Muscle of leg (tissue), 11 donors: ENCODE data around the gene OSBPL5. TPM values are rescaled to one million over a fixed set of nuclear protein-coding genes. Genes with fewer than 3 reads are reported as not detected.

Experiments
- DNase-seq: peaks from one replicate; pipeline ENCODE4 v3.0.0; 2013
- H3K27ac ChIP-seq: one replicate; pipeline ENCODE4 v1.5.1; 2013; ENCODE audit warnings: mild to moderate bottlenecking, low read length, control low read depth
- H3K27me3 ChIP-seq: one replicate; pipeline ENCODE4 v1.6.1; 2013; ENCODE audit warnings: low read length; ENCODE audit not compliant: control insufficient read depth, insufficient read depth
- H3K36me3 ChIP-seq: one replicate; pipeline ENCODE4 v1.6.1; 2013; ENCODE audit warnings: low read length; ENCODE audit not compliant: control insufficient read depth, insufficient read depth
- H3K4me1 ChIP-seq: one replicate; pipeline ENCODE4 v1.6.1; 2013; ENCODE audit warnings: low read length; ENCODE audit not compliant: control insufficient read depth, insufficient read depth
- H3K4me3 ChIP-seq: one replicate; pipeline ENCODE4 v1.5.1; 2013; ENCODE audit warnings: low read length, control low read depth
- H3K9me3 ChIP-seq: replicated peaks from 2 replicates; pipeline ENCODE4 v1.6.1; 2013; ENCODE audit warnings: low read depth, low read length; ENCODE audit not compliant: control insufficient read depth
- WGBS: methylation state at CpG from one replicate; pipeline ENCODE4 v1.1.5; 2013; ENCODE audit warnings: missing lambda C conversion rate; ENCODE audit not compliant: insufficient coverage; 5-methylcytosine and 5-hydroxymethylcytosine counted together
- polyA plus RNA-seq, 8 donors: library from polyadenylated mRNA; unstranded; fragments of 120-200 nt; gene quantifications; one replicate each; pipeline versions ENCODE4 v1.2.1 to v1.2.3, GENCODE V29; 2013; ENCODE audit warnings: inconsistent platforms in 1 of 8, low replicate concordance in 1 of 8; ENCODE audit not compliant: insufficient read length in 8 of 8, insufficient read depth in 1 of 8
- total RNA-seq: library from RNA; stranded (reverse); fragments of 120-200 nt; gene quantifications from one replicate; pipeline ENCODE4 v1.2.4, GENCODE V29; 2013

Gene OSBPL5
- total and polyA plus RNA-seq, 9 donors = 10.8 to 20.4 (median 16.2) TPM

GRCh38 chr11:3197878-3198528, 32.9 kb upstream of the OSBPL5 start:
- no peaks in the 10 kb centered on the region for H3K36me3 ChIP-seq
- DNase-seq = no peak
- peaks cover 37% of the 10 kb centered on the region for H3K27me3 ChIP-seq
- no peaks in the 10 kb centered on the region for H3K9me3 ChIP-seq
- H3K27ac ChIP-seq = no peak overlapping the region
- peaks cover 2% of the 10 kb centered on the region for H3K4me1 ChIP-seq
- WGBS = 72% methylated on average over 5 of the region's 8 CpGs
- H3K4me3 ChIP-seq = no peak overlapping the region

GRCh38 chr11:3197044-3197695, 32.1 kb upstream of the OSBPL5 start:
- no peak overlapping the region for H3K27ac ChIP-seq
- H3K4me3 ChIP-seq = no peak overlapping the region
- H3K27me3 ChIP-seq = peaks cover 33% of the 10 kb centered on the region
- no peak for DNase-seq
- H3K4me1 ChIP-seq = no peaks in the 10 kb centered on the region
- WGBS = 76% methylated on average over 6 of the region's 11 CpGs
- no peaks in the 10 kb centered on the region for H3K36me3 ChIP-seq
- no peaks in the 10 kb centered on the region for H3K9me3 ChIP-seq

GRCh38 chr11:3196161-3197043, 31.3 kb upstream of the OSBPL5 start:
- 55% methylated on average over 19 of the region's 23 CpGs for WGBS
- Histone ChIP-seq H3K27ac (no peak overlapping the region), H3K27me3 (peaks cover 25% of the 10 kb centered on the region), H3K36me3 (no peaks in the 10 kb centered on the region), H3K4me3 (no peak overlapping the region), H3K4me1 (no peaks in the 10 kb centered on the region), H3K9me3 (no peaks in the 10 kb centered on the region)
- DNase-seq = peak; percentile 22

DNA sequence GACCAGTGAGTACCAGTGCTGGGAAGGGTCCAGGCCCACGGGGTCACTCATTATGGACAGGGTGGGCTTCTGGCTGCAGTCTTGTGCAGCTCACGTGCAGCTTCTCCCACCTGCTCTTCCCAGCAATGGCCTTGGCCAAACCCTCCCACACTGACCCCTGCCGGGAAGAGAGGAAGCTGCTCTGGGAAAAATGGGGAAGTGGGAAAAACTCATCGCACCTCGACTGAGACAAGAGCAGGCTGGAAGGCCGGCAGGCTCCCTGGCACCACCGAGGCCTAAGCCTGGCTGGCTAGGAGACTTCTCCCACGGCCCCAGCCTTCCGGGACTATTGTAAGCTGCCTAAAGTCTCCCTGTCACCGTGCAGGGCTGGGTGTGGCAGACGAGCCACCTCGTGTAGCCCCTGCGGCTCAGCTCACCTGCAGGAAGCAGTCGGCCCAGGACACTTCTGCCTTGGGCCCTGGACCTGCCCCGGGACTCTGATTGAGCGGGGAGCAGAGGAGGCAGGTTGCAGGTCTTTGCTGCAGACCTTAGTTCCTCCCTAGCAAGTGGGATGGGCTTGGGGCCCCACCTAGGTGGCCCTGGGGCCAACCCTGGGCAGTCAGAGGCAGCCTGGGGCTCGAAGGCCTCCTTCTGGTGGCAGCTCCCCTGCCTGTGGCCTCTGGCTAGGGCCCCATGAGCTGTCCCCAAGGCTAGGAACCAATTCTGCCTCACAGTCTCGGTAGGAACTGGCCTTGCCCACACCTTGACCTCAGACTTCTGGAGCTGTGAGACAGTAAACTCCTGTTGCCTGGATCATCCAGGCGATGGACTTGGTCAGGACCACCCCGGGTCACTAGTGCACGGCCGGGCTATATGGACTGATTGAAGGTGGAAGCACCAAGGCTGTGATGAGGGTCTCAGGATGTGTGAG, 30.4 kb upstream of the OSBPL5 start:
- no peaks in the 10 kb centered on the region for H3K36me3 ChIP-seq
- peaks cover 16% of the 10 kb centered on the region for H3K27me3 ChIP-seq
- H3K4me1 ChIP-seq = no peaks in the 10 kb centered on the region
- no peak overlapping the region for H3K4me3 ChIP-seq
- H3K27ac ChIP-seq = no peak overlapping the region
- DNase-seq = peak; percentile 33
- H3K9me3 ChIP-seq = no peaks in the 10 kb centered on the region
- 58% methylated on average over 17 of the region's 22 CpGs for WGBS

- WGBS = no CpG with 5 or more reads among the region's 12 CpGs
- Histone ChIP-seq H3K27ac (no peak overlapping the region), H3K27me3 (peaks cover 13% of the 10 kb centered on the region)
Measured at GRCh38 chr11:3194016-3194816, 29.1 kb upstream of the OSBPL5 start.

DNA sequence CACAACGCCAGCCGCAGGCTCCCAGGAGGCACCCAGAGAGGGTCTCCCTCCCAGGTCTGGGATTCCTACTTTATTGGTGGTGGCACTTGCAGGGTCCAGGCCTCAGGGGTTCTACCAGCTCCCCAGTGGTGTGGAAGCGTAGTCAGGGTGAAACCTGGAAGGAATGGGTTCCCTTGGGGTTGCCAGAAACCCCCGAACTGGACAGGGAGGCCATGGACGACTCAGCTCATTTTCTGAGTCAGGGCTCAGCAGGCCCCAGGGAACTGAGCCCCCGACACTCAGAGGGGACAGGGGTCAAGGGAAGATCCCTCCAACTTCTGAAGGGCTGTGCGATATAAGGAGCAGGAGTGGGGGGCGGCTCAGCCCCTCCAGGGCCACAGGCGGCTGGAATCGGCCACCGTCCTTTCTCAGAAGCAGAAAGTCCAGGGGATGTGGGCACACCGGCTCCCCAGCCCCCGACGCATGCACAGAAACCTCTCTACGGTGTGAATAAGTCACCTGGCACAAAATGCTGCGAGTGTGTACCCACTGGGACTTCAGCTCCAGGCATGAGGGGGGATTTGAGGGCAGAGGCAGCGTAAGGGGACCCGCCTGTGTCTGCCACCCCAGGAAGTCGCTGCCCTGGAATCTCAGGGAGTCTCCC, 28.4 kb upstream of the OSBPL5 start:
- Histone ChIP-seq H3K27ac (no peak overlapping the region), H3K4me1 (no peaks in the 10 kb centered on the region), H3K36me3 (no peaks in the 10 kb centered on the region), H3K27me3 (peaks cover 14% of the 10 kb centered on the region), H3K4me3 (no peak overlapping the region), H3K9me3 (no peaks in the 10 kb centered on the region)
- DNase-seq = no peak
- WGBS = 68% methylated on average over 13 of the region's 19 CpGs

More at GRCh38 chr11:3194016-3194816, 29.1 kb upstream of the OSBPL5 start:
- Histone ChIP-seq H3K4me1 (no peaks in the 10 kb centered on the region), H3K9me3 (no peaks in the 10 kb centered on the region), H3K36me3 (no peaks in the 10 kb centered on the region), H3K4me3 (no peak overlapping the region)
- DNase-seq = no peak

- no peaks in the 10 kb centered on the region for H3K4me1 ChIP-seq
- no peaks in the 10 kb centered on the region for H3K9me3 ChIP-seq
- H3K4me3 ChIP-seq = no peak overlapping the region
- H3K36me3 ChIP-seq = no peaks in the 10 kb centered on the region
- DNase-seq = no peak
- no peak overlapping the region for H3K27ac ChIP-seq
- 88% methylated on average over 4 of the region's 14 CpGs for WGBS
- H3K27me3 ChIP-seq = peaks cover 14% of the 10 kb centered on the region
Measured at GRCh38 chr11:3192511-3193372, 27.6 kb upstream of the OSBPL5 start.

DNA sequence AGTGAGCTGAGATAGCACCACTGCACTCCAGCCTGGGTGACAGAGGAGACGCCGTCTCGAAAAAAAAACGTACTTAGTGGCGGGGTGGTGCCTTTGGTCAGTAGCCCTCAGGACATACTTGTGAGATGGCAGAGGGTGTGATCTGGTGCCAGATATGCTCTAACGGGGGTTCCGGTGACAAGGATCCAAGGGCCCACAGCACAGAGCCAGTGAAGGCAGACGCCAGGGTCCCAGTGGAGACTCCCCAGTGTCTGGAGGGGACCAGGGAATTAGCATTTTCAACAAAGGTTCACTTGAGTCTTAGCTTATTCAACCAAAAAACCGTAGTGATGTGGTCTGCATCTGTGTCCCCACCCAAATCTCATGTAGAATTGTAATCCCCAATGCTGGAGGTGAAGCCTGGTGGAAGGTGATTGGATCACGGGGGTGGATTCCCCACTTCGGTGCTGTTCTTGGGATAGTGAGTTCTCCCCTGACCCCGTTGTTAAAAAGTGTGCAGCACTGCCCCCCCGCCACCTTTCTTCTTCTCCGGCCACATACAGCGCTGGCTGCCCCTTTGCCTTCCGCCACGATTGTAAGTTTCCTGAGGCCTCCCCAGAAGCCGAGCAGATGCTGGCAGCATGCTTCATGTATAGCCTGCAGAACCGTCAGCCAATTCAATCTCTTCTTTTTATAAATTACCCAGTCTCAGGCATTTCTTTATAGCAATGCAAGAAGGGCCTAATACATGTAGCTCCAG, 26.6 kb upstream of the OSBPL5 start:
- no peak overlapping the region for H3K4me3 ChIP-seq
- no peaks in the 10 kb centered on the region for H3K36me3 ChIP-seq
- H3K4me1 ChIP-seq = no peaks in the 10 kb centered on the region
- peaks cover 14% of the 10 kb centered on the region for H3K27me3 ChIP-seq
- DNase-seq = no peak
- H3K27ac ChIP-seq = no peak overlapping the region
- WGBS = 86% methylated on average over 14 of the region's 19 CpGs
- no peaks in the 10 kb centered on the region for H3K9me3 ChIP-seq
